HG03571 (cell line): ENCODE measurements around the gene MYO9B.

Source experiments
- ATAC-seq: cut with Tn5 transposase; IDR thresholded peaks from one replicate; pipeline ENCODE4 v1.9.1; 2021; ENCODE audit not compliant: unreplicated experiment

MYO9B gene

DNA sequence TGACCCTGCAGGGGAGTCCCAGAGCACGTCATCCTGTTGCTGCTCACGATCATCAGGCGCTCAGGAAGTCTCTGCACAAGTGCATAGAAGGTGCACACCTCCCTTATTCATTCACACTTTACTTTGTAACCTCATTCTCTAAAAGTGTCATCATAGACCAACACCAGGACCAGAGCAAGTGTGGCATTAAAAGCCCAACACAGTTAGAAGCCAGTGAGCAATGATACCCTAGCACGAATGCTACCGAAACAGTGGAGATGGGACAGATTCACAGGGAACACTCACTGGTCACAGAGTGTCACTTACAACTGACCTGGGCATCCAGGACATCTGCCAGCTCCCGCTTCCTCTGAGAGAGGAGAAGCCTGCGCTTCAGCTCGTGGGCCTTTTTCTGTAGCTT is 17.3 kb upstream of the MYO9B start:
- no peak for ATAC-seq

DNA sequence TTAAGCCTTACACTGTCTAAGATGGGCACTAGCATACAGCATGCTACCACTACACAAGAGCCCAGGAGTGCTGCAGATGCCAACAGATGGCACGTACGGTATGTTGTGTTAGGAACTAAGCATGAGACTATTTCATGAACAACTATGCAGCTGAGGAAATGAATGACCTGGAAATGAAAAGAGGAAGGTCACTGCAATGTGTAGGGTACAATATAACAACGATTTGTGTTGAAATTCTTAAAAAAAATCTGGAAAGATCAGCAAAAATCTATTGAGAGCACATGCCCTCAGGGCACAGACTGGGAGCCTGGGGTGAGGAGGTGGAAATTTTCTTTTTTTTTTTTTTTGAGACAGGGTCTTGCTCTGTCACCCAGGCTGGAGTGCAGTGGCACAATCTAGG is 14.8 kb upstream of the MYO9B start:
- ATAC-seq, result no peak

DNA sequence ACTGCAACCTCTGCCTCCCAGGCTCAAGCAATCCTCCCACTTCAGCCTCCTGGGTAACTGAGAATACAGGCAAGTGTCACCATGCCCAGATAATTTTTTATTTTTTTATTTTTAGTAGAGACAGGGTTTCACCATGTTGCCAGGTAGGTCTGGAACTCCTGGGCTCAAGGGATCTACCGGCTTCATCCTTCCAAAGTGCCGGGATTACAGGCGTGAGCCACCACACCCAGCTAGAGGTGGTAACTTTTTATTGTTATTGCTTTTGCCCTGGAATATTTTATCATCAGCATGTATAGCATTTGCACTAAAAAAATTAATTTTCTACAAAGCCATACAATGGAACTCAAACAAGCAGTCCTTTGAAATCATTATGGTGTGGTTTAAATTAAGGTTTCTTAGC is 14.4 kb upstream of the MYO9B start:
- ATAC-seq, result no peak

DNA sequence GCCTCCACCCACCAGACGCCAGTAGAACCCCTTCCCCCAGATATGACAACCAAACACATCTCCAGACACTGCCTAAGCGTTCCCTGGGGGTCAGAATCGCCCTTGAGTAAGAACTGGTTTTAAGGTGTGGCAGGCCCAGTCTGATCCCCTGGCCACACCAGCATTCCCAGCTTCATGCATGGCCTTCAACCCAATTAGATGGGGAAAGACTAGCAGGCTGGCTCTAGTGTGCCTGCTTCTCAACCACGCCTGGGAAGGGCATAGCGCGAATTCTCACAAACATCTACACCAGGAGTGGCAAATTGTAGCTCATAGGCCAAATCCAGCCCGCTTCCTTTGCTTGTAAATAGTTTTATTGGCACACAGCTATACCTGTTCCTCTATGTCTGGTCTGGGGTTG is 13.9 kb upstream of the MYO9B start:
- ATAC-seq, result no peak

DNA sequence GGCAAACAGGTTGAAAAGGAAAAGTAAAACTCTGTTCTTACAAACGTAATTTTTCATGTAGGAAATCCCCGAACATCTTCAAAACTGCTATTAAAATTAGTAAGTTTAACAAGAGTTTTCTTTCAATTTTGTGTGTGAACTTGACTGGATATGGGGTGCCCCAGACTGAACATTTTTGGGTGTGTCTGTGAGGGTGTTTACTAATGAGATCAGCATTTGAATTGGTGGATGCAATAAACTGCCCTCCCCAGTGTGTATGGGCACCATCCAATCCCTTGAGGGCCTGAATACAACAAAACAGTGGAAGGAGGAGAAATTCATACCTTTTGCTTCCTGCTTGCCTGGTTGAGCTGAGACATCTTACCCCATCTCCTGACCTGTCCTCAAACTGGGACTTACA is 12.1 kb upstream of the MYO9B start:
- no peak for ATAC-seq

DNA sequence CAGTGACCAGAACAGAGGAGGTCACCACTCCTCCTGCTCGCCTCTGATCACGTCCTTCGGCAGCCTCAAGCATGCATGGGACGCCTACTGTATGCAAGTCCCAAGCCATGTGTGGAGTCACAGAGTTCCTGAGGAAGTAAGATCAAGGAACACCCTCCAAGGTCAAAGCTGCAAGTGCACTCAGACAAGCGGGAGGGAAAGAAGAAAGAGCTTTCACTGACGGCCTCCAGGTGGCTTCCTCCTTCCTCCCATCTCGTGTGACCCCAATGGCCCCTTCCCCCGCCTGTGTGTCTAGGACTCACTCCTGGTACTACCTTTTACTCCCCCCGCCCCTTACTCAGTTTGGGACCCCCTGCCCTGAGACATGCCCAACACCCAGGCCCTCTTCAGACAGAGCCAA is 6.4 kb upstream of the MYO9B start:
- ATAC-seq, result no peak

DNA sequence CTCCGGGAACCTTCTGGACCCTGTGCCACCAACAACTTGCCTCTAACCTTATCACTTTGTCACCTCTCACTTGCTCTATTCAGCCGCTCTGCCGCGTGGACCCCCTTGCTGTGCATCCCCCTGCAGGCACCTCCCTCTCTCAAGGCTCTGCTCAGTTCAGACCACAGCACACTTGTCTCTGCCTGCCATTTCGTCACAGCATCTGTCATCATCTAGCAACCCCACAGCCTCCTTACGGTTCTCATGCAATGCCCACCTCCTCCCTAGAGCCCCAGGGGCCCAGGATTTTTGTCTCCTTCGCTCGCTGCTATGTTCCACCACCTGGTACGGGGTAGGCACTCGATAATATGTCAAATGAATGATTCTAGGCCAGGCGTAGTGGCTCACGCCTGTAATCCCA is 5.2 kb upstream of the MYO9B start:
- ATAC-seq, result no peak

DNA sequence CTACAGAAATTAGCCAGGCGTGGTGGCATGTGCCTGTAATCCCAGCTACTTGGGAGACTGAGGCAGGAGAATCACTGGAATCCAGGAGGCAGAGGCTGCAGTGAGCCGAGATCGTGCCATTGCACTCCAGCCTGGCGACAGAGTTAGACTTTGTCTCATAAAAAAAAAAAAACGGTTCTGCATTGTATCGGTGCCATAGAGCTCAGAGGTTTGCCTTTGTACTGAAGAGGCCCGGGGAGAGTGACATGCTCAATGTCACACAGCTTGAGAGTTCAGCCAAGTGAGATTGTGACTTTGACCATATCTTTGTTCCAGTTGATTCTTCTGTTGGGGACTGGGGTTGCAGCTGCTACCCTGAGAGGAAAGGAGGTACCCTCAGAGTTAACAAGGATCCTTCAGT is 4.7 kb upstream of the MYO9B start:
- ATAC-seq, result no peak

DNA sequence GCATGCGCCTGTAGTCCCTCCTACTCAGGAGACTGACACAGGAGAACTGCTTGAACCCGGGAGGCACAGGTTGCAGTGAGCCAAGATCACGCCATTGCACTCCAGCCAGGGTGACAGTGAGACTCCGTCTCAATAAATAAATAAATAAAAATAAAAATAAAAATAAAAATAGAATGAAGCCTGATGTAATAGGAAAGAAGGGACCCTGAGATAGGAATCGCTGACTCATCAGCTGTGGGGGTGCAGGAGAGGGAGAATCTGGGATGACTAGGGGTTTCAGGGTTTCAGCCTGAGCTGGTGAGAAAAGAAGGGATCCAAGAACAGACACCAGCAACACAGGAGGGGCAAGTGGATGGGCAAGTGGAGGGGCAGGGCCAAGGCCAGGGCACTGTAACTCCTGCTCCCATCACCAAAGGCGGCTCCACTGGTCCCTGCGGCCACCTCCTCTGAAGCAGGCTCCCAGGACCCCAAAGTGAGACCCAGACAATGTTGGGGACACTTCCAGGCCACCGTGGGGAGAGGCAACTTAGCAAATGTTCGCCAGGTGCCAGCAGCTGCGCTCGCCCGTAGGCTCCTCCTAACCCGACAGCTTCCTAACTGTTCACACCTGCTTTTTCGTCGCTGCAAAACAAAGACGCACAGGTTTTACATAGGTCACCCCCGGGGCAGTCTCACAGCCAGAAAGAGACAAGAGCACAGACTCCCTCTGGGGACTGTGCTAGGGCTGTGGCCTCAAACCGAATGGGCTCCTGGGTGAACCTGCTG is 1.5 kb upstream of the MYO9B start:
- ATAC-seq, result peak; percentile 7

DNA sequence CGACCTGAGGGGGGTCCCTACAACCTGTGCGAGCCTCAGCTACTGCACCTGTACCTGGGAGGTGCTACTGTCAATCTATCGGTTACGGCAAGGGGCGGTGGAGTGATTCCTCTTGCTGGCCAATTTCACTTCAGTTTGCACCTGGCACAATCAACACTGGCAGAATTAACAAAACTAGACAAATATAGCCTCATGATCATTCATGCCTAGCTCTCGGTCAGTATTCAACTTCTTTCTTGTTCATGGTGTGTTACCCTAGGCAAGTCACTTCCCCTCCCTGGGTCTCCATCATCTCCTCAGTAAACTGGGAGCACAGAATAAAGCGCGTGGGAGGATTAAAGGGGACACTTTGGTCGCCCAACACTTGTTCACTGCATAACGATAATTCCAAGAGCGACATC is 943 bp upstream of the MYO9B start:
- peak; percentile 9 for ATAC-seq

DNA sequence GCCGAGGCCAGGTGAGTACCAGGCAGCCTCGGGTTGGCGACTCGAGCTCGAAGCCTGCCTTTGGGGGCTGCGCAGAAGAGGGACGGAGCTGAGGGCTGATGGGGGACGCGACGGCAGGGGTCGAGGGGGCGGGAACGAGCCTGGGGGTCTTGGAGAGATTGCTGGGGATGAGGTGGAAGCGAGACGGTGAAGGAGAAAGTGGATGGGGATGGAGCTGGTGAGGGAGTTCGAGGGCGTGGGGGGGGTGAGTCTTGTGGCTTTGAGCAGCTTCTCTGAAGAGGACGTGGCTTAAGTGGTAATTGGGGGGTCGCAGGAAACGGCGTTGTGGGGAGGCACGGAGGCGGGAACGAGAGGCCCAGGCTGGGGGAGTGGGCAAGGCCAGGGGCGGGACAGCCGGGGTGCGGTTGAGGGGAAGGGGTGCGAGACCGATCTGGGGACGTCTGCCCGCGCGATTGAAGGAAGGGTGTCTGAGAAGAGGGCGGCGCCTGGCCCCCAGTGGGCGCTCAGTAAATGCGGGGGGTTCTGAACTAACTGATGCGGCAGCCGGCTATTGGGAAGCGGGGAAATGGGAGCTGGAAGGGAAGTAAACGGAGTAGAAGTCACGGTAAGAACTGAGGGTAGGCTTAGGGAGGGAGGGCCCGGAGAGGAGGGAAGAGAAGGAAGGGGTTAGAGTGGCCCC is 426 bp downstream of the MYO9B start:
- no peak for ATAC-seq

DNA sequence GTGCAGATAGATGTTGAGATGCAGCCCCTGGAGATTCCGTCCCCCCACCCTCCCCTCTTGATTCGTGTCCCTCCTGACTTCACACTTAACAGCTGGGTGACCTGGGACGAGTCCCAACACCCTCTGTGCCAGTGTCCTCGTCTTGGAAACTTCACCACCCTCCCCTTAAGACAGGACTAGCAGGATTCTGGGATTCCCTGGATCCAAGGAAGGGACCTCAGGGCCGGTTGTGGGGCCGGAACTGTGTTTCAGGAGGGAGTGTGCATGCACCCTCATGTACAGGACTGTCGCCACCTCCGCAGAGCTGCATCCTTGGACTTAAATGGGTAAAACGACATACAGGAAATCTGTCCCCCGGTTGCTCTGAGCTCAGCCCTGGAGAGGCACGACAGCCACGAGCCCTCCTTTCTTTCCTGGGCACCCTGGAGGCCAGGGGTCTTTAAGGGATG is 990 bp downstream of the MYO9B start:
- ATAC-seq, result no peak

DNA sequence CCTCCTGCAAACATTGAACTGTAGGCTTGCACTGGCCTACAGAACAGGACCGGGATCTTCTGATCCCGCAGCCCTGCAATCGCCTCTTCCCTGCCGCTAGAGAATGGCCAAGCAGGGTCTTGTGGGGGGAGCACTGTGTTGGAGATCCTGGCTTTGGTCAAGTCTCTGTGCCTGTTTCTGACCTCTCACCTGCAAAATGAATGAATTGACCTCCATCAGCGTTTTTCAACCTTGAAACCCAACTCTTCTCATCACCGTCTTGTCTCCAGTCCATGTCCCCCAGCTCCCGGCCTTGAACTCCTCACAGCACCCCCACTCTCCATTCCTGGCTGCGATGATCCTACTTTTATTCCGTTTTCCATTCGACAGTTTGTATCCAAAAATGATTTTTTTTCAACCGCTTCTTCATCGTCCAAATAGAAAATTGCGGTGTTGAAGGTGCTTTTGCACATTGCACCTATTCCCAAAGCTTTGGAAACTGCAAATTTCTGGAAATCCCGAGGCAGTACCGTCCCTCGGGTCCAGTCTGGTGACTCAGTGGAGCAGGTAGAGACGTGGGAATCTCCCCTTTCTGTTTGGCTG is 2.0 kb downstream of the MYO9B start:
- ATAC-seq, result no peak

DNA sequence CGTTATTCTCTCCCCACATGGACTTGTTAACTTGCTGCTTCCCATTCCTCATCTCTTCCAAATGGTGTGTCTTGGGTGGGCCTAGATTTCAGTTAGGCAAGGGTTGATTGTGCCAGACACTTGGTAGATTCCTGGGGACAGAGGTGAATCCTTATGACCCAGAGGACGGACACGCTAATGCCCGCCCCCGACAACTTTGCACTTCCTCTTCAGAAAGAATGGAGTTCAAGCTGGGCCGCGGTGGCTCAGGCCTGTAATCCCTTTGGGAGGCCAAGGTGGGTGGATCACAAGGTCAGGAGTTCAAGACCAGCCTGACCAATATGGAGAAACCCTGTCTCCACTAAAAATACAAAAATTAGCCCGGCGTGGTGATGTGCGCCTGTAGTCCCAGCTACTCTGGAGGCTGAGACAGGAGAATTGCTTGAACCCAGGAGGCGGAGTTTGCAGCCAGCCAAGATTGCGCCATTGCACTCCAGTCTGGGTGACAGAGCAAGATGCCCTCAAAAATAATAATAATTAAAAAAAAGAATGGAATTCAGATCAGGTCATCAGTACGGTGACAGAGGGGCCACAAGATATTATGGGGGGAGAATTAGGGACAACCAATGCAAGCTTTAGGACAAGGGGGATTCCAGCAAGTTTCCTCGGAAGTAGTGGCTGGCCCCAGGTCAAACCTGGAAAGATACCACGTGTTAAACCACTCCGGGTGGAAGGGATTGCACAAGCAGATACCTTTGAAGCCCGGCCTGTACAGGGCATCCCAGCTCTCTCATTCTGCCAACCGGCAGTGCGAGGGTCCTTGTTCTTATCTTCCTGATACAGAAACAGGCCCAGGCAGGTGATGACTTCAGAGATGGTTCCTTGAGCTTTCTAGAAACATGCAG is 2.7 kb downstream of the MYO9B start:
- ATAC-seq, result no peak

DNA sequence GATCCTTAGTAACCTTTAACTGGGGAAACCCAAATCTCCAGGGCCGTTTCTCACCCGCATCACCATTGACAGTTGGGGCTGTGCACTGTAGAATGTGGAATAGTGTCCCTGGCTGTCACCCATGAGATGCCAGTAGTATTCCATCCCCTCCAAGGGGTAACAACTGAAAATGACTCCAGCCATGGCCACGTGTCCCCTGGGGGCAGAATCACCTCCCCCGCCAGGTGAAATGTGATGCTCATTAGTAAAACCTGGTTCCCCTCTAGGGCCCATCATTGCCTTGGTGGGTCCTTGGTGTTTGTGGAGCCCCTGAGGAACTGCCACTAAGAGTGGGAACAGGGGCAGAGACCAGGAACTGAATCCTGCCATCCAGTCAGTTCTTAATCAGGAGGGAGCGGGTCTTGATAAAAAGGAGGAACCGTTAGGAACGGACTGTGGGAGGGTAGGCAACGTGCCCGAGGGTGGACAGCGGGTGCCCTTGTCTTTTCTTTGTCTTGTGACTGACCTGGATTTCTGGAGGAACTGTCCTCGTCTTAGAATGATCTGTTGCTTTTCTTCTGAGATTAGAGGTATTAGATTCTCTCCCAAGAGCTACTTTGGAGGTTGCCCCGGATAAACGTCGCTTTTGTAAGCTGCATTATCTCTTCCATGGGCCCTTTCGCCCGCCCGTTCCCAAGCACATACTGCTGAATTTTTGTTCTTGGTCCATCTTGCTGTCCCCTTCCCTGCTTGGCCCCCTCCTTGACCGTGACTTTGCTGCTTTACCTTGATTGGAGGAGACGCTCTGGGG is 3.5 kb downstream of the MYO9B start:
- ATAC-seq, result no peak

DNA sequence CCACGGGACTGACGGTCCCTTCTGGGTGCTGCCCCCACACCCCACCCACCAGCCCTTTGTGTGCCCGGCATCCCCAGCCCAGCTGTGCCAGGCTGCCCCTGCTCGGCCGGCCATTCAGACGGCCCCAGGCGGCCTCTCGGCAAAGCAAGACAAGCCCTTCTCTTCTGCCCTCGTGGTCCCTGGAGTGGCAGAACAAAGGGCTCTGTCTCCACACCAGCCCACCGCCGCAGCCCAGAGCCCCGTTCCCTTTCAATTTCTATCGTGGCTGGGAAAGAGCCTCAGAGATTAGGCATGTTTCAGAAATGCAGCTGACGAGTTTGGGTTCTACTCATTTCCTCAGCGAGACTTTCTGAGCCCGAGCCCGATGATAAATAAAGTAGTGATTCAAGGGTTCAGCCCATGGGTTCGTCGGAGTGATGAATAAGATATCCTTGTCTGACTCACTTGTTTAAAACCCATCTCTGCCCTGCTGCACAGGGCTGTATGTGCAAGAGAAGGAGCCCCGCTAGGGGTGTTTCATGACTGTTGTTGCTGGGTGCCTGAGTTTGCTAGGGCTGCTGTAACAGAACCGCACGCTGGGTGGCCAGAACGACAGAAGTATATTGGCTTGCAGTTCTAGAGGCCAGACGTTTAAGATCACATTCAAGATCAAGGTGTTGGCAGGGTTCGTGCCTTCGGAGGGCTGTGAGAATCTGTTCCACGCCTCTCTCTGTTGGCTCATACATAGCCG is 4.3 kb downstream of the MYO9B start:
- peak; percentile 25 for ATAC-seq

DNA sequence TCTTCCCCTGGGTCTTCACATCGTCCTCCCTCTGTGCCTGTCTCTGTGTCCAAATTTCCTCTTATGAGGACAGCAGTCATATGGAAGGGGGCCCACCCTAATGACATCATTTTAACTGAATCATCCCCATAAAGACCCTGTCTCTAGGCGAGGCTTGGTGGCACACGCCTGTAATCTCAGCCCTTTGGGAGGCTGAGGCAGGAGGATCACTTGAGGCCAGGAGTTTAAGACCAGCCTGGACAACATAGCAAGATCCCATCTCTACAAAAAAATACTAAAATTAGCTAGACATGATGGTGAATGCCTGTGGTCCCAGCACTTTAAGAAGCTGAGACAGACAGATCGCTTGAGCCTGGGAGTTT is 4.8 kb downstream of the MYO9B start:
- ATAC-seq, result no peak

DNA sequence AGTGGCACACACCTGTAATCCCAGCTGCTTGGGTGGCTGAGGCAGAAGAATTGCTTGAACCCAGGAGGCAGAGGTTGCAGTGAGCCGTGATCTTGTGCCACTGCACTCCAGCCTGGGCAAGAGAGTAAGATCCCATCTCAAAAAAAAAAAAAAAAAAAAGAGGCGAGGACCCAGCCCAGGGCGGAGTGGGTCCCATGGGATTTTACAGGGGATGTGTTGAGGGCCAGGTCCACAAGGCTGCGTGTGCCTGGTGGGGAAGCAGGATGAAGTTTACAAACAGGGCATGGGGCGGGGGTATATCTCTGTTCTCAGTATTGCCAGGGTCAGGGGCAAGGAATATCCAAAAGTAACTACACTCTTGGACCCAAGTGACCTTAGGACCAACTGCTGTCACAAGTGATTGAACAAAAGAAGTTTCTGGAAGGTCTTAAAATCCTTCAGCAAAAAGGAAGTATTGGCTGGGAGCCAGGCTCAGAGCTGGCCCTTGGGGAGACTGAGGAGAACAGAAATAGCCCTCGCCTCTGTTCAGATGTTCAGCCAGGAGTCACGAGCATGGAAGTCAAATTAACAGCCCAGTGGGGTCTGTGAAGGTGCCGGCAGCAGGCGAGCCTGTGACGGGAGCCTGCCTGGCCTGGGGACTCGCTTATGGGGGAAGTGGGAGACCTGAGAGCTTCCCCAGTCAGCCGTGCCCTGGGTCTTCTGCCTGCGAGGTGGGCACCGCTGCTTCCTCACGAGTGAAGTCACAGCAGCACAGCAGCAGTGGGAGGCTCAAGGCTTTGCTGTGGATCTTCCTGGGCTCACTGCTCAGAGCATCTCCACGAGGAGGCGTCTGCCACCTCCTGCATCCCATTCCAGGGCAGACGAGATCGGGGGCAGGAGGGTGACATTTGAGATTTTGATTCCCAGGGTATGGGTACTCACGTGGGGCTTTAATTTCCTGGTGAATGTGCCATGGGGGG is 6.4 kb downstream of the MYO9B start:
- no peak for ATAC-seq

DNA sequence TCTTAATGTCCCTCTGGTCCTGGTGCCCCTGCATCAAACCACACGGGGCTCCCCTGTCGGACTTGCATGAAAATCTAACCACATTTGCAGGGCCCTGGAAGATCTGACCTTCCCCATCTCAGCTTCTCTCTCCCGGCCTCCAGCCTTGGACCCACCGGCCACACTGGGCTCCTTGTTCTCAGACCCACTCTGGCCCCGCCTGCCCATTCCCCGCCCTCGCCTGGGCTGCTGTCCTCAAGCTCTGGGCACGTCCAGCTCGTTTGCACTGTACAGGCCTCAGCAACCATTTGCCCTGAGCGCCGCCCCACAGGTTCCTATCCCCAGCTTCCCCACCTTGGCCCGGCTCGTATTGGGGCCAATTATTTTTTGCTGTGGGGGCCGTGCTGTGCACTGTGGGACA is 10.5 kb downstream of the MYO9B start:
- no peak for ATAC-seq
